Adrenal gland (tissue), 12 donors: ENCODE data around the gene EFR3B. TPM values are rescaled to one million over a fixed set of nuclear protein-coding genes. Genes with fewer than 3 reads are reported as not detected.

ENCODE experiments used
- DNase-seq, 7 donors: peaks; one replicate each; pipeline ENCODE4 v3.0.0-alpha.2; 2019 to 2020
- H3K27ac ChIP-seq, 5 donors: fragments of 200-600 bp; sonication (generic) in 4 of 5; 1 replicate in 3 of 5; 2 replicates in 2 of 5; pipeline versions ENCODE4 v1.5.1 to v1.8.0; 2016 to 2020; ENCODE audit warnings: mild to moderate bottlenecking in 1 of 5
- H3K27me3 ChIP-seq: fragments of 200-600 bp; 2 replicates; pipeline ENCODE4 v1.8.0; 2021
- H3K36me3 ChIP-seq, 2 donors: fragments of 200-600 bp; replicated peaks in 1 of 2; 1 replicate in 1 of 2; 2 replicates in 1 of 2; pipeline versions ENCODE4 v1.5.1 to v1.8.0; 2018 to 2022
- H3K4me1 ChIP-seq, 2 donors: fragments of 200-600 bp; replicated peaks in 1 of 2; 1 replicate in 1 of 2; 2 replicates in 1 of 2; pipeline versions ENCODE4 v1.5.1 to v1.8.0; 2018 to 2021
- H3K4me3 ChIP-seq, 4 donors: fragments of 200-600 bp; sonication (generic) in 3 of 4; one replicate each; pipeline ENCODE4 v1.5.1; 2016 to 2018
- H3K9me3 ChIP-seq, 3 donors: fragments of 200-600 bp; sonication (generic) in 1 of 3; replicated peaks in 1 of 3; 1 replicate in 2 of 3; 2 replicates in 1 of 3; pipeline versions ENCODE4 v1.5.1 to v1.8.0; 2016 to 2021
- CTCF ChIP-seq, 6 experiments: fragments of 450-650 bp in 4 of 6; fragments of 200-600 bp in 2 of 6; sonication (generic) in 1 of 6; IDR thresholded peaks; 1 replicate in 5 of 6; 2 replicates in 1 of 6; pipeline versions ENCODE4 v1.5.1 to v1.8.0; 2016 to 2021; ENCODE audit warnings: antibody characterized with exemption in 6 of 6, mild to moderate bottlenecking in 2 of 6, moderate library complexity in 1 of 6
- POLR2A ChIP-seq, 2 donors: fragments of 450-650 bp; IDR thresholded peaks; one replicate each; pipeline ENCODE4 v1.6.1; 2017; ENCODE audit warnings: antibody characterized with exemption in 2 of 2, mild to moderate bottlenecking in 2 of 2, moderate library complexity in 1 of 2
- WGBS, 4 donors: extraction: QIAGEN DNeasy Blood & Tissue Kit in 2 of 4; methylation state at CpG; one replicate each; pipeline versions ENCODE4 v1.1.5 to v1.1.7; 2013 to 2017; 5-methylcytosine and 5-hydroxymethylcytosine counted together
- intact Hi-C, 2 donors: fragments of 100-400 bp; cut with DNase I; formaldehyde crosslinking; loops; one replicate each; pipeline versions ENCODE4 v1.14.1 to v1.15.0; 2022 to 2023
- polyA plus RNA-seq, 3 donors: library from polyadenylated mRNA; stranded (reverse); fragments of 200-250 nt in 2 of 3; fragments of 350-450 nt in 1 of 3; fragmentation: Illumina TruSeq in 1 of 3; extraction: RNeasy Lipid Tissue Mini Kit (QIAGEN cat#74804) in 1 of 3; gene quantifications; one replicate each; pipeline ENCODE4 v1.2.3, GENCODE V29; 2013 to 2014
- total RNA-seq, 9 donors: library from RNA; depleted of rRNA in 4 of 9; stranded (reverse); fragments of >200 nt in 4 of 9; fragments of 120-200 nt in 1 of 9; fragmentation: NEBNext Ultra II Directional in 1 of 9; extraction: Animal tissue kit (Norgen Biotek cat#: 25700) in 1 of 9; gene quantifications; one replicate each; pipeline versions ENCODE4 v1.1.0 to v1.2.4, GENCODE V29; 2013 to 2023
- donor health status: healthy with polysubstance abuse.
- donor health status: Bipolar disorder and iron deficiency.
- donor health status: DM: yes; HTN: yes; CAD: no.
- donor health status: DM: no; HTN: no; CAD: no.
- donor health status: DM: no; HTN: no; CAD: no.
- donor health status: DM: yes; HTN: yes; CAD: no.

Gene EFR3B
- total and polyA plus RNA-seq, 12 donors = 0.84 to 18.5 (median 2.4) TPM

GRCh38 chr2:25177211-25177611 lies 135.3 kb downstream of the EFR3B start:
- DNase-seq = no peak
- Histone ChIP-seq H3K9me3 (no peaks in the 10 kb centered on the region), H3K36me3 (no peaks in the 10 kb centered on the region), H3K27me3 (peaks cover 13% of the 10 kb centered on the region), H3K4me1 (no peaks in the 10 kb centered on the region), H3K4me3 (no peak overlapping the region), H3K27ac (no peak overlapping the region)
- TF ChIP-seq CTCF (IDR thresholded peaks at IDR 0.05) (no peak), POLR2A (IDR thresholded peaks at IDR 0.05) (no peak)
- intact Hi-C loops = no loop called here
- 76 to 88% (median 83%) methylated on average over 6 to 8 of the region's 8 CpGs for WGBS, 4 donors

- no peaks in the 10 kb centered on the region for H3K4me1 ChIP-seq
- WGBS, 4 donors = 62 to 94% (median 87%) methylated on average over 2 to 10 of the region's 10 CpGs
- TF ChIP-seq POLR2A (IDR thresholded peaks at IDR 0.05) (no peak), CTCF (IDR thresholded peaks at IDR 0.05) (no peak)
- H3K27me3 ChIP-seq = peaks cover 13% of the 10 kb centered on the region
- H3K36me3 ChIP-seq = no peaks in the 10 kb centered on the region
- DNase-seq = no peak
- H3K4me3 ChIP-seq = no peak overlapping the region
- intact Hi-C loops = no loop called here
- H3K27ac ChIP-seq = no peak overlapping the region
- H3K9me3 ChIP-seq = no peaks in the 10 kb centered on the region
Observed at GRCh38 chr2:25178976-25179375, 137.1 kb downstream of the EFR3B start.

DNA sequence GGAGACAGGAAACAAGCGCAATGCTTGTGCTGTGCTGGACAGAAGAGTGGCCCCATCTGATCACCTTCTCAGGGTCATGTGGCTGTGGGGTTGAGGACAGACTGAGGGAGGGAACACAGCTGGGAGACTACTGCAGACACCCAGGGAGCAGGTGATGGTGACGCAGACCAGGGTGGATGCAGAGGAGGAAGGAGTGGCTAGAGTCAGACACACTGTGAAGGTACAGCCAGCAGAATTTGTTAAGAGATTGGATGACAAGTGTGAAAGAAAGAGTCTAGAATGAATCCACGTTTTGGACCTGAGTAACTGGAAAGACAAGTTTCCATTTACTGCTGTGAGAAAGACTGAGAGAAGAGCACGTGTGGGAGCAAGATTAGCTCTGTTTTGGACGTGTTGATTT lies 142.4 kb downstream of the EFR3B start:
- no peak for DNase-seq
- Histone ChIP-seq H3K36me3 (no peaks in the 10 kb centered on the region), H3K27me3 (no peaks in the 10 kb centered on the region), H3K4me3 (no peak overlapping the region), H3K9me3 (no peaks in the 10 kb centered on the region), H3K27ac (no peak overlapping the region), H3K4me1 (no peaks in the 10 kb centered on the region)
- WGBS, 4 donors = 62 to 77% (median 72%) methylated on average over 5 of the region's 5 CpGs
- intact Hi-C loops = no loop called here
- TF ChIP-seq POLR2A (IDR thresholded peaks at IDR 0.05) (no peak), CTCF (IDR thresholded peaks at IDR 0.05) (no peak)

- Histone ChIP-seq H3K4me3 (no peak overlapping the region), H3K9me3 (no peaks in the 10 kb centered on the region), H3K36me3 (no peaks in the 10 kb centered on the region), H3K4me1 (no peaks in the 10 kb centered on the region), H3K27me3 (no peaks in the 10 kb centered on the region), H3K27ac (no peak overlapping the region)
- intact Hi-C loops = no loop called here
- no peak for TF ChIP-seq CTCF (IDR thresholded peaks at IDR 0.05)
- 59 to 69% (median 65%) methylated on average over 11 of the region's 11 CpGs for WGBS, 4 donors
- DNase-seq = no peak
Observed at GRCh38 chr2:25187729-25188350, 146.0 kb downstream of the EFR3B start.
